SK-N-SH (cell line): Measurements from ENCODE around the gene CCDC183. TPM values are rescaled to one million over a fixed set of nuclear protein-coding genes. Genes with fewer than 3 reads are reported as not detected.

Source experiments
- CTCF ChIA-PET: fragments of 300-600, 350-600 bp; formaldehyde crosslinking; extraction: SDS; loops from one replicate; lab custom pipeline; 2021; lab: Yijun Ruan, JAX
- POLR2A ChIA-PET: fragments of 350-600 bp; sonication (Branson Sonifier 250); formaldehyde crosslinking; extraction: SDS; loops from one replicate; lab custom pipeline; 2020; ENCODE audit warnings: antibody characterized with exemption, inconsistent platforms; lab: Yijun Ruan, JAX
- DNase-seq: peaks from one replicate; pipeline ENCODE4 v3.0.0; 2012
- H2AFZ ChIP-seq: fragments of 200-600 bp; sonication (generic); 2 replicates; pipeline ENCODE4 v1.8.1; 2016; ENCODE audit warnings: antibody characterized with exemption, mild to moderate bottlenecking, low read depth
- H3F3A ChIP-seq: fragments of 200-600 bp; sonication (generic); replicated peaks from 2 replicates; pipeline ENCODE3; 2016; ENCODE audit warnings: antibody characterized with exemption, mild to moderate bottlenecking; ENCODE audit not compliant: insufficient read depth
- H3K27ac ChIP-seq, 2 experiments: fragments of 200-500 bp in 1 of 2; fragments of 200-600 bp in 1 of 2; sonication (Bioruptor generic) in 1 of 2; sonication (generic), shearing (Covaris generic) in 1 of 2; 2 replicates each; pipeline versions ENCODE4 v1.5.1 to v1.6.1; 2014 to 2016; ENCODE audit warnings: low read depth in 2 of 2, inconsistent platforms in 1 of 2, low read length in 1 of 2, mild to moderate bottlenecking in 1 of 2, mixed read lengths in 1 of 2
- H3K27me3 ChIP-seq: fragments of 200-600 bp; sonication (generic), shearing (Covaris generic); 2 replicates; pipeline ENCODE4 v1.6.1; 2016; ENCODE audit warnings: mixed run types; ENCODE audit not compliant: insufficient read depth
- H3K36me3 ChIP-seq, 2 experiments: fragments of 200-500 bp in 1 of 2; fragments of 200-600 bp in 1 of 2; sonication (Bioruptor generic) in 1 of 2; sonication (generic) in 1 of 2; replicated peaks in 1 of 2; 2 replicates each; pipeline versions ENCODE3 to v1.5.1; 2014 to 2016; ENCODE audit warnings: low read length in 1 of 2, mild to moderate bottlenecking in 1 of 2; ENCODE audit not compliant: insufficient read depth in 2 of 2, control insufficient read depth in 1 of 2
- H3K4me1 ChIP-seq, 2 experiments: fragments of 200-500 bp in 1 of 2; fragments of 200-600 bp in 1 of 2; sonication (Bioruptor generic) in 1 of 2; sonication (generic), shearing (Covaris generic) in 1 of 2; 2 replicates each; pipeline versions ENCODE4 v1.5.1 to v1.6.1; 2014 to 2016; ENCODE audit warnings: low read depth in 1 of 2, low read length in 1 of 2, mixed run types in 1 of 2; ENCODE audit not compliant: insufficient read depth in 2 of 2, control insufficient read depth in 1 of 2
- H3K4me2 ChIP-seq: fragments of 200-600 bp; sonication (generic), shearing (Covaris generic); 2 replicates; pipeline ENCODE4 v1.6.1; 2017; ENCODE audit warnings: mixed run types
- H3K4me3 ChIP-seq, 2 experiments: fragments of 200-500 bp in 1 of 2; fragments of 200-600 bp in 1 of 2; sonication (Bioruptor generic) in 1 of 2; sonication (generic), shearing (Covaris generic) in 1 of 2; 2 replicates each; pipeline versions ENCODE4 v1.5.1 to v1.8.1; 2014 to 2016; ENCODE audit warnings: low read depth in 2 of 2, inconsistent platforms in 1 of 2, low read length in 1 of 2, mild to moderate bottlenecking in 1 of 2, mixed read lengths in 1 of 2, moderate library complexity in 1 of 2
- H3K79me2 ChIP-seq: fragments of 200-600 bp; sonication (generic); 2 replicates; pipeline ENCODE4 v1.8.1; 2017; ENCODE audit warnings: mild to moderate bottlenecking; ENCODE audit not compliant: insufficient read depth
- H3K9ac ChIP-seq: fragments of 200-600 bp; sonication (generic); 2 replicates; pipeline ENCODE4 v1.6.1; 2017; ENCODE audit warnings: mixed run types
- H3K9me2 ChIP-seq: fragments of 200-600 bp; sonication (generic); 2 replicates; pipeline ENCODE4 v1.6.1; 2017; ENCODE audit warnings: mixed run types
- H3K9me3 ChIP-seq: fragments of 200-600 bp; sonication (generic); 2 replicates; pipeline ENCODE4 v1.6.1; 2017; ENCODE audit warnings: mixed run types, mild to moderate bottlenecking, moderate library complexity
- H4K20me1 ChIP-seq: fragments of 200-600 bp; sonication (generic); 2 replicates; pipeline ENCODE4 v1.6.1; 2017; ENCODE audit warnings: mild to moderate bottlenecking, mixed run types; ENCODE audit not compliant: insufficient read depth
- ELF1 ChIP-seq: IDR thresholded peaks from 2 replicates; pipeline ENCODE4 v1.4.0; 2012
- EP300 ChIP-seq, 2 experiments: IDR thresholded peaks; 2 replicates each; pipeline versions ENCODE4 v1.4.0 to v1.6.1; 2012; ENCODE audit warnings: borderline replicate concordance in 1 of 2, low read depth in 1 of 2, low read length in 1 of 2
- FOXM1 ChIP-seq: IDR thresholded peaks from 2 replicates; pipeline ENCODE4 v1.4.0; 2012; ENCODE audit warnings: low read depth, mild to moderate bottlenecking
- JUND ChIP-seq: IDR thresholded peaks from 2 replicates; pipeline ENCODE4 v1.4.0; 2012
- MEF2A ChIP-seq: IDR thresholded peaks from 2 replicates; pipeline ENCODE4 v1.4.0; 2012; ENCODE audit warnings: low read depth, borderline replicate concordance
- NFIC ChIP-seq: IDR thresholded peaks from 2 replicates; pipeline ENCODE4 v1.4.0; 2012; ENCODE audit warnings: borderline replicate concordance
- NRF1 ChIP-seq: IDR thresholded peaks from 2 replicates; pipeline ENCODE4 v1.6.1; 2012; ENCODE audit warnings: low read depth, mild to moderate bottlenecking, low read length
- POLR2AphosphoS5 ChIP-seq: IDR thresholded peaks from 2 replicates; pipeline ENCODE4 v1.6.1; 2012; ENCODE audit warnings: low read depth, low read length
- RAD21 ChIP-seq: IDR thresholded peaks from 2 replicates; pipeline ENCODE4 v1.6.1; 2012; ENCODE audit warnings: mild to moderate bottlenecking, low read length
- RFX5 ChIP-seq: IDR thresholded peaks from 2 replicates; pipeline ENCODE4 v1.6.1; 2012; ENCODE audit warnings: mild to moderate bottlenecking, improper control_type of control experiment, low read length
- SIN3A ChIP-seq: IDR thresholded peaks from 2 replicates; pipeline ENCODE4 v1.6.1; 2012; ENCODE audit warnings: low read depth, mild to moderate bottlenecking, low read length, moderate library complexity, borderline replicate concordance
- TCF12 ChIP-seq: IDR thresholded peaks from 2 replicates; pipeline ENCODE4 v1.4.0; 2012
- TEAD4 ChIP-seq: IDR thresholded peaks from 2 replicates; pipeline ENCODE4 v1.4.0; 2012; ENCODE audit warnings: mild to moderate bottlenecking, borderline replicate concordance; ENCODE audit not compliant: insufficient read depth
- YY1 ChIP-seq: IDR thresholded peaks from 2 replicates; pipeline ENCODE4 v1.4.0; 2012; ENCODE audit warnings: low read depth, mild to moderate bottlenecking
- WGBS: methylation state at CpG from one replicate; pipeline ENCODE4 v1.1.6; 2017; ENCODE audit warnings: low lambda C conversion rate; 5-methylcytosine and 5-hydroxymethylcytosine counted together
- polyA plus RNA-seq, 3 experiments: library from polyadenylated mRNA; depleted of rRNA; stranded (reverse); fragments of >200 nt; gene quantifications; 2 replicates each; pipeline ENCODE4 v1.2.3, GENCODE V29; 2012
- TF ChIP-seq, protein P1 (sequence below): fragments of 150-350 bp; IDR thresholded peaks from 2 replicates; pipeline ENCODE4 v1.6.1; 2016; ENCODE audit warnings: mild to moderate bottlenecking, low read depth, low read length
- TF ChIP-seq, protein P2 (sequence below): IDR thresholded peaks from 2 replicates; pipeline ENCODE4 v1.4.0; 2012; ENCODE audit warnings: low read depth, borderline replicate concordance
- TF ChIP-seq, protein P3 (sequence below): fragments of 200-600 bp; sonication (generic); IDR thresholded peaks from 2 replicates; pipeline ENCODE4 v1.6.1; 2017; ENCODE audit warnings: antibody characterized with exemption, mild to moderate bottlenecking, moderate library complexity
- TF ChIP-seq, protein P4 (sequence below): IDR thresholded peaks from 2 replicates; pipeline ENCODE4; 2012

Gene CCDC183
- polyA plus RNA-seq, 1 of the 3 experiments (the other 2 are of a cell fraction): 5.3 TPM

DNA sequence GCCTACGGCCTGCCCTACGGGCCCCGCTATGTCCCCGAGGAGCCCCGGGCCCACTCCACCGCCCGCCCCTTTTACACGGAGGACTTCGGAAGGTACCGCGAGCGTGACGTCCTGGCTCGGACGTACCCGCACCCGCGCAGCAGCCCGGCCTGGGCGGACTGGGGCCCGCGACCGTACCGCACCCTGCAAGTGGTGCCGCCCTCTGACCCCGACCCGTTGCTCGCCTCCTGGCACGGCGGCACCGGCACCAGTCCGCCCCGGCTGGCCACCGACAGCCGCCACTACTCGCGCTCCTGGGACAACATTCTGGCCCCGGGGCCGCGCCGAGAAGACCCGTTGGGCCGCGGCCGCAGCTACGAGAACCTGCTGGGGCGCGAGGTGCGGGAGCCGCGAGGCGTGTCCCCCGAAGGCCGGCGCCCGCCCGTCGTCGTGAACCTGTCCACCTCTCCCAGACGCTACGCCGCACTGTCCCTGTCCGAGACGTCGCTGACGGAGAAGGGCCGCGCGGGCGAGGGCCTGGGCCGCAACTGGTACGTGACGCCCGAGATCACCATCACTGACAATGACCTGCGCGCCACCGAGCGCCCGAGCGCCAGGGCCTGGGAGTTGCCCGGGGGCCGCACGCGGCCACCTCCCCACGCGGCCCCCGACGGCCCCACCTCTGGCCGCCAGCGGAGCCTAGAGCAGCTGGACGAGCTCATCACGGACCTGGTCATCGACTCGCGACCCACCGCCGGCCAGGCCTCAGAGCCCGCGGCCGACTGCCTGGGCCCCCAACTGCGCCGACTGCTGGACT, 49.5 kb downstream of the CCDC183 start:
- Histone ChIP-seq H3K9me3 (no peaks in the 10 kb centered on the region), H3K27ac (no peak overlapping the region), H3F3A (peaks cover 17% of the 10 kb centered on the region), H3K27me3 (no peaks in the 10 kb centered on the region), H3K4me2 (no peak overlapping the region), H2AFZ (no peak overlapping the region), H3K9me2 (no peaks in the 10 kb centered on the region), H3K36me3 (peaks cover 0 to 7% of the 10 kb centered on the region in 2 experiments), H4K20me1 (peaks cover 10% of the 10 kb centered on the region; the same call in 1 of the 2 replicates), H3K79me2 (peaks cover 18% of the 10 kb centered on the region; the same call in 1 of the 2 replicates), H3K9ac (no peak overlapping the region), H3K4me1 (peaks cover 24 to 33% of the 10 kb centered on the region in 2 experiments; a peak in 2 of 4 replicates), H3K4me3 (no peak overlapping the region)
- ChIA-PET CTCF (interaction anchor here (1.4 to 2.2 kb wide), 2 partner anchors 13 to 14 kb away, joined by 3 to 7 read pairs; no protein-coding TSS in a partner anchor), POLR2A (no interaction called here)
- TF ChIP-seq FOXM1 (no peak), SIN3A (no peak), TEAD4 (no peak), NRF1 (no peak), YY1 (no peak), MEF2A (no peak), ELF1 (no peak), RAD21 (no peak), POLR2AphosphoS5 (no peak)
- TF ChIP-seq, protein P1, sequence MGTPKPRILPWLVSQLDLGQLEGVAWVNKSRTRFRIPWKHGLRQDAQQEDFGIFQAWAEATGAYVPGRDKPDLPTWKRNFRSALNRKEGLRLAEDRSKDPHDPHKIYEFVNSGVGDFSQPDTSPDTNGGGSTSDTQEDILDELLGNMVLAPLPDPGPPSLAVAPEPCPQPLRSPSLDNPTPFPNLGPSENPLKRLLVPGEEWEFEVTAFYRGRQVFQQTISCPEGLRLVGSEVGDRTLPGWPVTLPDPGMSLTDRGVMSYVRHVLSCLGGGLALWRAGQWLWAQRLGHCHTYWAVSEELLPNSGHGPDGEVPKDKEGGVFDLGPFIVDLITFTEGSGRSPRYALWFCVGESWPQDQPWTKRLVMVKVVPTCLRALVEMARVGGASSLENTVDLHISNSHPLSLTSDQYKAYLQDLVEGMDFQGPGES: no peak
- no peak for DNase-seq
- WGBS: 99% methylated on average over 48 of the region's 102 CpGs

DNA sequence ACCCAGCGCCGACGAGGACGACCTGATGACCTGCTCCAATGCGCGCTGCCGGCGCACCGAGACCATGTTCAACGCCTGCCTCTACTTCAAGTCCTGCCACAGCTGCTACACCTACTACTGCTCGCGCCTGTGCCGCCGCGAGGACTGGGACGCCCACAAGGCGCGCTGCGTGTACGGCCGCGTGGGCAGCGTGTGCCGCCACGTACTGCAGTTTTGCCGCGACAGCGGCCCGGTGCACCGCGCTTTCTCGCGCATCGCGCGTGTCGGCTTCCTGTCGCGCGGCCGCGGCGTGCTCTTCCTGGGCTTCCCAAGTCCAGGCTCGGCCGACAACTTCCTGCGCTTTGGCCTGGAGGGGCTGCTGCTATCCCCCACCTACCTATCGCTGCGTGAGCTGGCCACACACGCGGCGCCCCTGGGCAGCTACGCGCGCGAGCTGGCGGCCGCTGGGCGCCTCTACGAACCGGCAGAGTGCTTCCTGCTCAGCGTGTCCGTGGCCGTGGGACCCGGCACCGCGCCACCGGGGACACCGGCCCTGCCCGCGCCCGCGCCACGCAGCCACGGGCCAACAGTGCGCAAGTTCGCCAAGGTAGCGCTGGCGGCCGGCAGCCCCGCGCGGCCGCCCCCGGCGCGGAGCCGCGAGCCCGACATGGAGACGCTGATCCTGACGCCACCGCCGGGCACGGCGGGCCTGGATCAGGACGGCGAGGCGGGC, 50.4 kb downstream of the CCDC183 start:
- peaks cover 18 to 27% of the 10 kb centered on the region in 2 experiments; a peak in 2 of 4 replicates for H3K4me1 ChIP-seq
- ChIA-PET CTCF (interaction anchor here (1.1 to 2.5 kb wide), 2 partner anchors 98 to 183 kb away, joined by 3 to 11 read pairs; partner anchors contain the start of gene FBXW5), POLR2A (interaction anchor here (0.5 to 1.3 kb wide), 2 partner anchors 9 to 142 kb away, joined by 4 read pairs; no protein-coding TSS in a partner anchor)
- no peak for DNase-seq
- peaks cover 0 to 13% of the 10 kb centered on the region in 2 experiments for H3K36me3 ChIP-seq
- peaks cover 23% of the 10 kb centered on the region; the same call in 1 of the 2 replicates for H3K79me2 ChIP-seq
- H3K9ac ChIP-seq: no peak overlapping the region
- no peak overlapping the region; a peak in 1 of 4 replicates for H3K27ac ChIP-seq
- H2AFZ ChIP-seq: no peak overlapping the region
- no peaks in the 10 kb centered on the region for H3K9me3 ChIP-seq
- peaks cover 6% of the 10 kb centered on the region; the same call in 1 of the 2 replicates for H4K20me1 ChIP-seq
- no peak overlapping the region for H3K4me2 ChIP-seq
- H3K9me2 ChIP-seq: no peaks in the 10 kb centered on the region
- H3F3A ChIP-seq: peaks cover 10% of the 10 kb centered on the region
- no peak for TF ChIP-seq YY1
- no peak for TF ChIP-seq POLR2AphosphoS5
- no peak for TF ChIP-seq NFIC
- no peak for TF ChIP-seq TCF12
- TF ChIP-seq, protein P2, sequence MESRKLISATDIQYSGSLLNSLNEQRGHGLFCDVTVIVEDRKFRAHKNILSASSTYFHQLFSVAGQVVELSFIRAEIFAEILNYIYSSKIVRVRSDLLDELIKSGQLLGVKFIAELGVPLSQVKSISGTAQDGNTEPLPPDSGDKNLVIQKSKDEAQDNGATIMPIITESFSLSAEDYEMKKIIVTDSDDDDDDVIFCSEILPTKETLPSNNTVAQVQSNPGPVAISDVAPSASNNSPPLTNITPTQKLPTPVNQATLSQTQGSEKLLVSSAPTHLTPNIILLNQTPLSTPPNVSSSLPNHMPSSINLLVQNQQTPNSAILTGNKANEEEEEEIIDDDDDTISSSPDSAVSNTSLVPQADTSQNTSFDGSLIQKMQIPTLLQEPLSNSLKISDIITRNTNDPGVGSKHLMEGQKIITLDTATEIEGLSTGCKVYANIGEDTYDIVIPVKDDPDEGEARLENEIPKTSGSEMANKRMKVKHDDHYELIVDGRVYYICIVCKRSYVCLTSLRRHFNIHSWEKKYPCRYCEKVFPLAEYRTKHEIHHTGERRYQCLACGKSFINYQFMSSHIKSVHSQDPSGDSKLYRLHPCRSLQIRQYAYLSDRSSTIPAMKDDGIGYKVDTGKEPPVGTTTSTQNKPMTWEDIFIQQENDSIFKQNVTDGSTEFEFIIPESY: no peak
- TF ChIP-seq RFX5: no peak
- TF ChIP-seq, protein P3, sequence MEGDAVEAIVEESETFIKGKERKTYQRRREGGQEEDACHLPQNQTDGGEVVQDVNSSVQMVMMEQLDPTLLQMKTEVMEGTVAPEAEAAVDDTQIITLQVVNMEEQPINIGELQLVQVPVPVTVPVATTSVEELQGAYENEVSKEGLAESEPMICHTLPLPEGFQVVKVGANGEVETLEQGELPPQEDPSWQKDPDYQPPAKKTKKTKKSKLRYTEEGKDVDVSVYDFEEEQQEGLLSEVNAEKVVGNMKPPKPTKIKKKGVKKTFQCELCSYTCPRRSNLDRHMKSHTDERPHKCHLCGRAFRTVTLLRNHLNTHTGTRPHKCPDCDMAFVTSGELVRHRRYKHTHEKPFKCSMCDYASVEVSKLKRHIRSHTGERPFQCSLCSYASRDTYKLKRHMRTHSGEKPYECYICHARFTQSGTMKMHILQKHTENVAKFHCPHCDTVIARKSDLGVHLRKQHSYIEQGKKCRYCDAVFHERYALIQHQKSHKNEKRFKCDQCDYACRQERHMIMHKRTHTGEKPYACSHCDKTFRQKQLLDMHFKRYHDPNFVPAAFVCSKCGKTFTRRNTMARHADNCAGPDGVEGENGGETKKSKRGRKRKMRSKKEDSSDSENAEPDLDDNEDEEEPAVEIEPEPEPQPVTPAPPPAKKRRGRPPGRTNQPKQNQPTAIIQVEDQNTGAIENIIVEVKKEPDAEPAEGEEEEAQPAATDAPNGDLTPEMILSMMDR: no peak
- TF ChIP-seq, protein P4, sequence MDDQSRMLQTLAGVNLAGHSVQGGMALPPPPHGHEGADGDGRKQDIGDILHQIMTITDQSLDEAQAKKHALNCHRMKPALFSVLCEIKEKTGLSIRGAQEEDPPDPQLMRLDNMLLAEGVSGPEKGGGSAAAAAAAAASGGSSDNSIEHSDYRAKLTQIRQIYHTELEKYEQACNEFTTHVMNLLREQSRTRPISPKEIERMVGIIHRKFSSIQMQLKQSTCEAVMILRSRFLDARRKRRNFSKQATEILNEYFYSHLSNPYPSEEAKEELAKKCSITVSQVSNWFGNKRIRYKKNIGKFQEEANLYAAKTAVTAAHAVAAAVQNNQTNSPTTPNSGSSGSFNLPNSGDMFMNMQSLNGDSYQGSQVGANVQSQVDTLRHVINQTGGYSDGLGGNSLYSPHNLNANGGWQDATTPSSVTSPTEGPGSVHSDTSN: no peak
- no peak for TF ChIP-seq EP300 (IDR thresholded peaks at IDR 0.05; ENCODE audit: borderline replicate concordance in 1 of 2, low read depth in 1 of 2, low read length in 1 of 2)
- no peak for TF ChIP-seq FOXM1
- no peak for TF ChIP-seq JUND
- WGBS: 99% methylated on average over 75 of the region's 98 CpGs
- H3K27me3 ChIP-seq: no peaks in the 10 kb centered on the region
- H3K4me3 ChIP-seq: no peak overlapping the region
